ENCODE measurements around the gene CDCA4.
"Not testable (repeated sequence)": the region's sequence is repeated elsewhere in the genome, so short reads cannot be mapped to it uniquely, and the experiment has no call there.

The CDCA4 gene

GRCh38 chr14:105043641-105044040 is 22.8 kb upstream of the CDCA4 start:
- no peak overlapping the region for H2AFZ ChIP-seq
- no peak overlapping the region for H3K4me3 ChIP-seq (ENCODE audit: low read depth, low read length)
- no peaks in the 10 kb centered on the region for H3K4me1 ChIP-seq
- no peak overlapping the region for H3K9ac ChIP-seq
- no peaks in the 10 kb centered on the region for H3K27me3 ChIP-seq (ENCODE audit: control insufficient read depth, insufficient read depth, low read length)
- no peaks in the 10 kb centered on the region for H3K79me2 ChIP-seq
- no peak overlapping the region for H3K4me2 ChIP-seq (ENCODE audit: low read length)
- H3K27ac ChIP-seq: no peak overlapping the region
- H3K36me3 ChIP-seq (ENCODE audit: control insufficient read depth, insufficient read depth, low read length): no peaks in the 10 kb centered on the region
- TF ChIP-seq, protein P1, sequence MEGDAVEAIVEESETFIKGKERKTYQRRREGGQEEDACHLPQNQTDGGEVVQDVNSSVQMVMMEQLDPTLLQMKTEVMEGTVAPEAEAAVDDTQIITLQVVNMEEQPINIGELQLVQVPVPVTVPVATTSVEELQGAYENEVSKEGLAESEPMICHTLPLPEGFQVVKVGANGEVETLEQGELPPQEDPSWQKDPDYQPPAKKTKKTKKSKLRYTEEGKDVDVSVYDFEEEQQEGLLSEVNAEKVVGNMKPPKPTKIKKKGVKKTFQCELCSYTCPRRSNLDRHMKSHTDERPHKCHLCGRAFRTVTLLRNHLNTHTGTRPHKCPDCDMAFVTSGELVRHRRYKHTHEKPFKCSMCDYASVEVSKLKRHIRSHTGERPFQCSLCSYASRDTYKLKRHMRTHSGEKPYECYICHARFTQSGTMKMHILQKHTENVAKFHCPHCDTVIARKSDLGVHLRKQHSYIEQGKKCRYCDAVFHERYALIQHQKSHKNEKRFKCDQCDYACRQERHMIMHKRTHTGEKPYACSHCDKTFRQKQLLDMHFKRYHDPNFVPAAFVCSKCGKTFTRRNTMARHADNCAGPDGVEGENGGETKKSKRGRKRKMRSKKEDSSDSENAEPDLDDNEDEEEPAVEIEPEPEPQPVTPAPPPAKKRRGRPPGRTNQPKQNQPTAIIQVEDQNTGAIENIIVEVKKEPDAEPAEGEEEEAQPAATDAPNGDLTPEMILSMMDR (IDR thresholded peaks at IDR 0.05): no peak
- H3K9me3 ChIP-seq (ENCODE audit: control insufficient read depth, low read length): no peaks in the 10 kb centered on the region

DNA sequence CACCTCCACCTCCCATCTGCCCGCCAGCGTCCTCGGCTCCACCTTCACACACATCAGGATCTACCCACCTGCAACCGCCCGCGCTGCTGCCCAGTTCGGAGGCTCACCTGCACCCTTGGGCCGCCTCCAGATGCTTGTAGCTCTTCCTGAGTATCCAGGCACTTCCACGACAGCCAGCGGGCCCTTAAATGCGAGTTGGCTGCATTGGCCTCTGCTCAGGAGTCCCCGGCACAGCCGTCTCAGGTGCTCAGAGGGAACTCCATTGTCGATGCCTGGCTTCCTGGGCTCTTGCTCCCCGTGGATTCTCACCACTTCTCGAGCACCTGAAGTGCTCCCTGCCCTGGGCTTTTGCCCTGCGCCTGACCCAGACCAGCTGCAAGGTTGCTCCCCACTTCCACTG is 21.9 kb upstream of the CDCA4 start:
- TF ChIP-seq, protein P1 (IDR thresholded peaks at IDR 0.05): no peak

DNA sequence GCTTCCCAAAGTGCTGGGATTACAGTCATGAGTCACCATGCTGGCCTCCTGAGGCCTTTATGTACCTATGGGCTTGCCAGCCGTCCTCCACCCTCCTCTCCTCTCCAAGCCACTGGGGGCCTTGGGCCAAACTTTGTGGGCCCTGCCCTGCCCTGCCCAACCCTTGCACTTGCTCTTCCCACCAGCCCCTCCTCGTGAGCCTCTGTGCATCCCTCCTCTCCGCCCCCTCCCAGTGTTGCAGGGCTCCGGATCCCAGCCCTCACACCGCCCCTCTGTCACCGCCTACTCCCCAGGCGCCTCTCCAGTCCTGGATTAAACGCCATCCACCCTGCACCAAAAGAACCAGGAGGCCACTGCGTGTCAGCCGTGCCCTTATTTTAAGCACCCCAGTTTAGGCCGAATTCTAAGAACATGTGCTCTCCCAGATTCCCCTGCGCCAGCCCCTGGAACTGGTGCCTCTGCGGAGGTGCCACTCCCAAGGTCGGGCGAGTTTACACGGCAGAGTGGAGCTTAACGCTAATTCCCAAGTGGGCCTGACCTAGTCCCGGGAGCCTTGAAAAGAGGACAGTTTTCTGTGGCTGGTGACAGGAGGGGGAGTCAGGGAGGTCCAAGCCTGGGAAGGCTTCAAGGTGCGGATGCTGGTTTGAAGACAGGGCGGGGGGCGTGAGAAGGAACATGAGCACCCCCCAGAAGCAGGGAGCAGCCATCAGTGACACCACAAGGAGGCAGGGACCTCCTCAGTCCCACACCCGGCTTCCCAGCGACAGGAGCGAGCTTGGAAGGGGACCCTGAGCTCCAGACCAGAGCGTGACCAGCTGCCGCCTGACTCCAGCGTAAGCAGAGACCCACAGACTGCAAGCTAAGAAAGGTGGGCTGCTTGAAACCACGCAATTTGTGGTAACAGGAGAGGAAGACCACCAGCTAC is 21.2 kb upstream of the CDCA4 start:
- H3K4me3 ChIP-seq (ENCODE audit: low read depth, low read length): no peak overlapping the region
- H3K9ac ChIP-seq: no peak overlapping the region
- H3K27me3 ChIP-seq (ENCODE audit: control insufficient read depth, insufficient read depth, low read length): no peaks in the 10 kb centered on the region
- no peaks in the 10 kb centered on the region for H3K36me3 ChIP-seq (ENCODE audit: control insufficient read depth, insufficient read depth, low read length)
- no peak overlapping the region for H2AFZ ChIP-seq
- H3K27ac ChIP-seq: no peak overlapping the region
- no peaks in the 10 kb centered on the region for H3K79me2 ChIP-seq
- TF ChIP-seq, protein P1 (IDR thresholded peaks at IDR 0.05): no peak
- no peaks in the 10 kb centered on the region for H3K4me1 ChIP-seq
- no peaks in the 10 kb centered on the region for H3K9me3 ChIP-seq (ENCODE audit: control insufficient read depth, low read length)
- no peak overlapping the region for H3K4me2 ChIP-seq (ENCODE audit: low read length)

More for the DNA sequence above, 21.9 kb upstream of the CDCA4 start:
- H3K79me2 ChIP-seq: no peaks in the 10 kb centered on the region
- no peak overlapping the region for H3K27ac ChIP-seq
- no peak overlapping the region for H3K4me3 ChIP-seq (ENCODE audit: low read depth, low read length)
- no peaks in the 10 kb centered on the region for H3K27me3 ChIP-seq (ENCODE audit: control insufficient read depth, insufficient read depth, low read length)
- no peak overlapping the region for H2AFZ ChIP-seq
- no peak overlapping the region for H3K9ac ChIP-seq
- no peak overlapping the region for H3K4me2 ChIP-seq (ENCODE audit: low read length)
- H3K36me3 ChIP-seq (ENCODE audit: control insufficient read depth, insufficient read depth, low read length): no peaks in the 10 kb centered on the region
- H3K4me1 ChIP-seq: no peaks in the 10 kb centered on the region
- no peaks in the 10 kb centered on the region for H3K9me3 ChIP-seq (ENCODE audit: control insufficient read depth, low read length)

DNA sequence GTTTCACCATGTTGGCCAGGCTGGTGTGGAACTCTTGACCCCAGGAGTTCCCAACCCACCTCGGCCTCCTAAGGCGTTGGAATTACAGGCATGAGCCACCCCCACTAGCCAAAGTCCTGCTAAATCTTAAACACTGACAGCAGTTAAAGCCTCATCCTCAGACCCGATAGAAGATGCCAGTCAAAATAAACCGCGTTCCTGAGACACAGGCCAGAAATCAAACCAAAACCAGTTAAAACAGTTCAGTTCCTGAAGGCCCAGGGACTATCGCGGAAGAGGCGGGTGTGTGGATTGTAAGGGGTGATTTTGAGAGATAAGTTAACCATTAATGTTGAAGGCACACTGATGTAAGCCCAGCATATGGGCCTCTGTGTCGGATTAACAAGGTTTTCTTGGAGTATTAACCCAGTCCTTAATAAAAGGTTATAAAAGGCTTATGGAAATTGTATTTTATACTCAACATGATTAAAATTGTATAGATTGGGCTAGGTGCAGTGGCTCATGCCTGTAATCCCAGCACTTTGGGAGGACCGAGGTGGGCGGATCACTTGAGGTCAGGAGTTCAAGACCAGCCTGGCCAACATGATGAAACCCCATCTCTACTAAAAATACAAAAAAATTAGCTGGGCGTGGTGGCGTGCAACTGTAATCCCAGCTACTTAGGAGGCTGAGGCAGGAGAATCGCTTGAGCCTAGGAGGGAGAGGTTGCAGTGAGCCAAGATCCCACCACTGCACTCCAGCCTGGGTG is 18.7 kb upstream of the CDCA4 start:
- no peak overlapping the region for H2AFZ ChIP-seq
- H3K27ac ChIP-seq: no peak overlapping the region
- H3K4me1 ChIP-seq: no peaks in the 10 kb centered on the region
- H3K9me3 ChIP-seq (ENCODE audit: control insufficient read depth, low read length): no peaks in the 10 kb centered on the region
- no peak overlapping the region for H3K4me3 ChIP-seq (ENCODE audit: low read depth, low read length)
- H3K79me2 ChIP-seq: no peaks in the 10 kb centered on the region
- TF ChIP-seq, protein P1 (IDR thresholded peaks at IDR 0.05): no peak
- H3K36me3 ChIP-seq (ENCODE audit: control insufficient read depth, insufficient read depth, low read length): no peaks in the 10 kb centered on the region
- H3K9ac ChIP-seq: no peak overlapping the region
- H3K4me2 ChIP-seq (ENCODE audit: low read length): no peak overlapping the region
- no peaks in the 10 kb centered on the region for H3K27me3 ChIP-seq (ENCODE audit: control insufficient read depth, insufficient read depth, low read length)

GRCh38 chr14:105035616-105036015 is 14.7 kb upstream of the CDCA4 start:
- not testable (repeated sequence) for H3K27ac ChIP-seq; H3K79me2 ChIP-seq; H2AFZ ChIP-seq; H3K4me2 ChIP-seq (ENCODE audit: low read length); H3K4me1 ChIP-seq; H3K27me3 ChIP-seq (ENCODE audit: control insufficient read depth, insufficient read depth, low read length); H3K36me3 ChIP-seq (ENCODE audit: control insufficient read depth, insufficient read depth, low read length); H3K9me3 ChIP-seq (ENCODE audit: control insufficient read depth, low read length); H3K4me3 ChIP-seq (ENCODE audit: low read depth, low read length); H3K9ac ChIP-seq

All from parathyroid adenoma (tissue), 2 donors.